HepG2 (cell line): ENCODE measurements around the gene RP2. TPM values are rescaled to one million over a fixed set of nuclear protein-coding genes. Genes with fewer than 3 reads are reported as not detected.

Experiments used
- ADNP ChIP-seq: sonication (generic); formaldehyde crosslinking; IDR thresholded peaks from 2 replicates; pipeline ENCODE4 v1.4.0; 2020; ENCODE audit warnings: missing genetic modification reagents
- ARID5B ChIP-seq: IDR thresholded peaks from 2 replicates; pipeline ENCODE4 v1.4.0; 2020; ENCODE audit warnings: mild to moderate bottlenecking, missing genetic modification reagents
- CBX1 ChIP-seq: IDR thresholded peaks from one replicate; pipeline ENCODE4 v1.6.1; 2016; ENCODE audit warnings: antibody characterized with exemption, low read depth
- CREM ChIP-seq, 2 experiments: sonication (generic) in 1 of 2; formaldehyde crosslinking in 1 of 2; IDR thresholded peaks; 2 replicates each; pipeline versions ENCODE4 v1.4.0 to v1.6.1; 2016 to 2020; ENCODE audit warnings: antibody characterized with exemption in 1 of 2, mild to moderate bottlenecking in 1 of 2, missing genetic modification reagents in 1 of 2
- DPF2 ChIP-seq: sonication (generic); formaldehyde crosslinking; IDR thresholded peaks from 2 replicates; pipeline ENCODE4 v1.4.0; 2020; ENCODE audit warnings: mild to moderate bottlenecking, low read depth, missing genetic modification reagents, borderline replicate concordance
- EP300 ChIP-seq, 3 experiments: sonication (generic) in 1 of 3; formaldehyde crosslinking in 1 of 3; IDR thresholded peaks; 2 replicates each; pipeline versions ENCODE4 v1.5.1 to v1.6.1; 2011 to 2020; ENCODE audit warnings: low read depth in 2 of 3, low read length in 2 of 3, borderline replicate concordance in 1 of 3, improper control_type of control experiment in 1 of 3, mild to moderate bottlenecking in 1 of 3, missing genetic modification reagents in 1 of 3, moderate library complexity in 1 of 3
- GATA4 ChIP-seq: sonication (generic); IDR thresholded peaks from 2 replicates; pipeline ENCODE4 v1.6.1; 2016; ENCODE audit warnings: antibody characterized with exemption, low read depth, borderline replicate concordance
- HNRNPH1 ChIP-seq: fragments of 200-400 bp; formaldehyde crosslinking; optimal IDR thresholded peaks from 2 replicates; pipeline ENCODE3; 2017; ENCODE audit warnings: mild to moderate bottlenecking, low read depth, low read length
- IRF1 ChIP-seq: sonication (generic); formaldehyde crosslinking; IDR thresholded peaks from 2 replicates; pipeline ENCODE4 v1.4.0; 2020; ENCODE audit warnings: low read depth, mild to moderate bottlenecking, missing genetic modification reagents
- LBX2 ChIP-seq: sonication (generic); formaldehyde crosslinking; IDR thresholded peaks from 2 replicates; pipeline ENCODE4 v1.5.0; 2020; ENCODE audit warnings: missing genetic modification reagents, mild to moderate bottlenecking, borderline replicate concordance
- MLX ChIP-seq: IDR thresholded peaks from 2 replicates; pipeline ENCODE4 v1.6.1; 2016
- NFE2L2 ChIP-seq: fragments of 150-350 bp; IDR thresholded peaks from 2 replicates; pipeline ENCODE4 v1.6.1; 2014; ENCODE audit warnings: low read length
- NR1H2 ChIP-seq: sonication (generic); formaldehyde crosslinking; IDR thresholded peaks from 2 replicates; pipeline ENCODE4 v1.8.1; 2022; ENCODE audit warnings: low read depth, missing genetic modification reagents, borderline replicate concordance
- ZBTB7B ChIP-seq: sonication (generic); formaldehyde crosslinking; IDR thresholded peaks from 2 replicates; pipeline ENCODE4 v1.4.0; 2020; ENCODE audit warnings: missing genetic modification reagents
- ZNF607 ChIP-seq: sonication (generic); formaldehyde crosslinking; IDR thresholded peaks from 2 replicates; pipeline ENCODE4 v1.5.1; 2020; ENCODE audit warnings: missing genetic modification reagents, mild to moderate bottlenecking, borderline replicate concordance
- ZNF777 ChIP-seq: sonication (generic); formaldehyde crosslinking; IDR thresholded peaks from 2 replicates; pipeline ENCODE4 v1.4.0; 2020; ENCODE audit warnings: missing genetic modification reagents
- polyA plus RNA-seq, 8 experiments: library from polyadenylated mRNA; depleted of rRNA in 3 of 8; stranded (reverse) in 7 of 8; unstranded in 1 of 8; fragments of >200 nt; fragmentation: Illumina TruSeq in 4 of 8; extraction: Trizol in 4 of 8; gene quantifications; 2 replicates each; pipeline versions ENCODE4 v1.2.1 to v1.2.3, GENCODE V29; 2011 to 2016; ENCODE audit warnings: low read depth in 4 of 8, missing spikeins in 1 of 8, mixed read lengths in 1 of 8; ENCODE audit not compliant: insufficient read depth in 1 of 8
- total RNA-seq, 5 experiments: library from RNA; depleted of rRNA; stranded (reverse); fragments of >200 nt; fragmentation: Illumina TruSeq; extraction: Trizol; gene quantifications; 2 replicates each; pipeline ENCODE4 v1.2.3, GENCODE V29; 2016; ENCODE audit warnings: low read depth in 1 of 5
- TF ChIP-seq, protein P1 (sequence below): sonication (generic); formaldehyde crosslinking; IDR thresholded peaks from 2 replicates; pipeline ENCODE4 v1.4.0; 2020; ENCODE audit warnings: missing genetic modification reagents
- TF ChIP-seq, protein P2 (sequence below): sonication (generic); formaldehyde crosslinking; IDR thresholded peaks from 2 replicates; pipeline ENCODE4 v1.4.0; 2020; ENCODE audit warnings: missing genetic modification reagents

Gene RP2
- total and polyA plus RNA-seq, 2 of the 13 experiments (the other 11 are each of a cell fraction or from before 2014, with no cell fraction given), result 5.0 to 9.9 TPM

- TF ChIP-seq, protein P1, sequence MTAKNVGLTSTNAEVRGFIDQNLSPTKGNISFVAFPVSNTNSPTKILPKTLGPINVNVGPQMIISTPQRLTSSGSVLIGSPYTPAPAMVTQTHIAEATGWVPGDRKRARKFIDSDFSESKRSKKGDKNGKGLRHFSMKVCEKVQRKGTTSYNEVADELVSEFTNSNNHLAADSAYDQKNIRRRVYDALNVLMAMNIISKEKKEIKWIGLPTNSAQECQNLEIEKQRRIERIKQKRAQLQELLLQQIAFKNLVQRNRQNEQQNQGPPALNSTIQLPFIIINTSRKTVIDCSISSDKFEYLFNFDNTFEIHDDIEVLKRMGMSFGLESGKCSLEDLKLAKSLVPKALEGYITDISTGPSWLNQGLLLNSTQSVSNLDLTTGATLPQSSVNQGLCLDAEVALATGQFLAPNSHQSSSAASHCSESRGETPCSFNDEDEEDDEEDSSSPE (CRISPR knock-in tag), result no peak
- TF ChIP-seq ADNP (CRISPR knock-in tag) (no peak), HNRNPH1 (no peak), ZBTB7B (CRISPR knock-in tag) (no peak), CBX1 (no peak), EP300 (IDR thresholded peaks at IDR 0.05; ENCODE audit: low read depth in 2 of 2, low read length in 2 of 2) (peak in 1 of 2 experiments; percentile 63; a peak in 2 of 4 replicates), EP300 (CRISPR knock-in tag; IDR thresholded peaks at IDR 0.05; ENCODE audit: borderline replicate concordance) (peak; percentile 78), DPF2 (peak; percentile 80), ZNF607 (CRISPR knock-in tag) (0 out of 2 replicates have a peak, but pooled peaks have one; percentile 17), ZNF777 (CRISPR knock-in tag) (no peak), IRF1 (CRISPR knock-in tag) (no peak), ARID5B (peak; percentile 83), NR1H2 (CRISPR knock-in tag) (no peak), LBX2 (CRISPR knock-in tag) (no peak), CREM (IDR thresholded peaks at IDR 0.05) (peak; percentile 39; the same call in 1 of the 2 replicates), CREM (CRISPR knock-in tag; IDR thresholded peaks at IDR 0.05) (no peak), NFE2L2 (no peak), MLX (CRISPR knock-in tag) (peak; percentile 32; the same call in 1 of the 2 replicates), GATA4 (no peak)
- TF ChIP-seq, protein P2, sequence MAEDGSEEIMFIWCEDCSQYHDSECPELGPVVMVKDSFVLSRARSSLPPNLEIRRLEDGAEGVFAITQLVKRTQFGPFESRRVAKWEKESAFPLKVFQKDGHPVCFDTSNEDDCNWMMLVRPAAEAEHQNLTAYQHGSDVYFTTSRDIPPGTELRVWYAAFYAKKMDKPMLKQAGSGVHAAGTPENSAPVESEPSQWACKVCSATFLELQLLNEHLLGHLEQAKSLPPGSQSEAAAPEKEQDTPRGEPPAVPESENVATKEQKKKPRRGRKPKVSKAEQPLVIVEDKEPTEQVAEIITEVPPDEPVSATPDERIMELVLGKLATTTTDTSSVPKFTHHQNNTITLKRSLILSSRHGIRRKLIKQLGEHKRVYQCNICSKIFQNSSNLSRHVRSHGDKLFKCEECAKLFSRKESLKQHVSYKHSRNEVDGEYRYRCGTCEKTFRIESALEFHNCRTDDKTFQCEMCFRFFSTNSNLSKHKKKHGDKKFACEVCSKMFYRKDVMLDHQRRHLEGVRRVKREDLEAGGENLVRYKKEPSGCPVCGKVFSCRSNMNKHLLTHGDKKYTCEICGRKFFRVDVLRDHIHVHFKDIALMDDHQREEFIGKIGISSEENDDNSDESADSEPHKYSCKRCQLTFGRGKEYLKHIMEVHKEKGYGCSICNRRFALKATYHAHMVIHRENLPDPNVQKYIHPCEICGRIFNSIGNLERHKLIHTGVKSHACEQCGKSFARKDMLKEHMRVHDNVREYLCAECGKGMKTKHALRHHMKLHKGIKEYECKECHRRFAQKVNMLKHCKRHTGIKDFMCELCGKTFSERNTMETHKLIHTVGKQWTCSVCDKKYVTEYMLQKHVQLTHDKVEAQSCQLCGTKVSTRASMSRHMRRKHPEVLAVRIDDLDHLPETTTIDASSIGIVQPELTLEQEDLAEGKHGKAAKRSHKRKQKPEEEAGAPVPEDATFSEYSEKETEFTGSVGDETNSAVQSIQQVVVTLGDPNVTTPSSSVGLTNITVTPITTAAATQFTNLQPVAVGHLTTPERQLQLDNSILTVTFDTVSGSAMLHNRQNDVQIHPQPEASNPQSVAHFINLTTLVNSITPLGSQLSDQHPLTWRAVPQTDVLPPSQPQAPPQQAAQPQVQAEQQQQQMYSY (CRISPR knock-in tag), result no peak
These were observed 24.4 kb upstream of the RP2 start (continued) for GRCh38 chrX:46812445-46812844.
